A549 (cell line): ENCODE results near the gene POLDIP2.

Experiments used
- CEBPB ChIP-seq, 2 experiments: fragments of >200 bp in 1 of 2; sonication (Bioruptor Twin) in 1 of 2; formaldehyde crosslinking in 1 of 2; IDR thresholded peaks; 2 replicates each; pipeline ENCODE4 v1.6.1; 2012 to 2016
- RFX5 ChIP-seq: fragments of 450-650 bp; IDR thresholded peaks from 2 replicates; pipeline ENCODE4 v1.7.1; 2014; ENCODE audit warnings: antibody characterized with exemption, mild to moderate bottlenecking, moderate library complexity

DNA sequence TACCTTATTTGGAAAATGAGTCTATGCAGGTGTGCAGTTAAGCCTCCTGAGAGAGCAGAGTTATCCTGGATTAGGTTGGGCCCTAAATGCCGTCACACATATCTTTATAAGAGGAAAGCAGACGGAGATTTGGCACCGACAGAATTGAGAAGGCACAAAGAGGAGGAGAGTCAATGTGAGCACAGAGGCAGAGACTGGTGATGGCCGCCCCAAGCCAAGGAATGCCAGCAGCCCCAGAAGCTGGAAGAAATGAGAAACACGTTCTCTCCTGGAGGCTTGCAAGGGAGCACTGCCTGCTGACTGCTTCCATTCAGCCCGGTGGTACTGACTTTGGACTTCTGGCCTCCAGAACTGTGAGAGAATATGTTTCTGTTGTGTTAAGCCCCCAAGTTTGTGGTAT, 45.5 kb upstream of the POLDIP2 start:
- no peak for TF ChIP-seq CEBPB (IDR thresholded peaks at IDR 0.05)
- TF ChIP-seq RFX5, result no peak
